Left ventricle myocardium inferior (tissue), 1 donor: Measurements from ENCODE around the gene XPNPEP2. TPM values are rescaled to one million over a fixed set of nuclear protein-coding genes. Genes with fewer than 3 reads are reported as not detected.

Experiments
- DNase-seq: peaks from one replicate; pipeline ENCODE4 v3.0.0-alpha.2; 2020
- H3K27ac ChIP-seq: fragments of 200-600 bp; replicated peaks from 2 replicates; pipeline ENCODE4 v1.8.0; 2021
- H3K27me3 ChIP-seq: fragments of 200-600 bp; 2 replicates; pipeline ENCODE4 v1.8.0; 2021; ENCODE audit warnings: low read depth
- H3K36me3 ChIP-seq: fragments of 200-600 bp; 2 replicates; pipeline ENCODE4 v1.8.0; 2021
- H3K4me1 ChIP-seq: fragments of 200-600 bp; 2 replicates; pipeline ENCODE4 v1.8.0; 2021
- H3K4me3 ChIP-seq: fragments of 200-600 bp; 2 replicates; pipeline ENCODE4 v1.8.0; 2021; ENCODE audit warnings: mild to moderate bottlenecking, moderate library complexity
- H3K9me3 ChIP-seq: fragments of 200-600 bp; replicated peaks from 2 replicates; pipeline ENCODE4 v1.8.0; 2021
- intact Hi-C: fragments of 100-400 bp; cut with micrococcal nuclease; formaldehyde crosslinking; loops from one replicate; pipeline ENCODE4 v1.11.0; 2022
- total RNA-seq: library from RNA; stranded (reverse); fragmentation: NEBNext Ultra II Directional; extraction: Animal tissue kit (Norgen Biotek cat#: 25700); gene quantifications from one replicate; pipeline ENCODE4 v1.2.1, GENCODE V29; 2021
- TF ChIP-seq, protein P1 (sequence below): fragments of 200-600 bp; IDR thresholded peaks from 2 replicates; pipeline ENCODE4 v1.8.0; 2021; ENCODE audit warnings: antibody characterized with exemption, mild to moderate bottlenecking, borderline replicate concordance
- donor health status: DM: no; HTN: yes; CAD: no; lungs with severe emphysema.

The XPNPEP2 gene
- total RNA-seq, 1 donor from 2014 or later, result 1.3 TPM

DNA sequence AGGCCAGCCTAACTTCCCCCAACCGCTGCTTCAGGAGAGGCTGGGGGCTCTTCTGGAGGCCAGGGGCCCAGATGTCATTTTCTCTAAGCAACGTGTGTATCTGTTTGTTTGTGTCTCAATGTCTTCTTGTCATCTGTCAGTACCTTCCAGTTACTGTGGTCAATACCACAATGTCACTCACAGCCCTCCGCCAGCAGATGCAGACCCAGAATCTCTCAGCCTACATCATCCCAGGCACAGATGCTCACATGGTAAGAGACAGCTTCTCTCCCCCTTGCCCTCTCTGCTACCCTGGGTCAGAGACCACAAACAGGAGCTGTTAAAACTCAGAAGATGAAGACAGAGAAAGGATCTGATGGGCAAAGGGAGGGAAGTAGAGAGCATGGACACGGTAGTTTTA lies 5.0 kb downstream of the XPNPEP2 start:
- no peaks in the 10 kb centered on the region for H3K36me3 ChIP-seq
- H3K9me3 ChIP-seq, result no peaks in the 10 kb centered on the region
- H3K4me3 ChIP-seq, result no peak overlapping the region
- no peak overlapping the region for H3K27ac ChIP-seq
- H3K27me3 ChIP-seq, result no peaks in the 10 kb centered on the region
- intact Hi-C loops, result no loop called here
- TF ChIP-seq, protein P1, sequence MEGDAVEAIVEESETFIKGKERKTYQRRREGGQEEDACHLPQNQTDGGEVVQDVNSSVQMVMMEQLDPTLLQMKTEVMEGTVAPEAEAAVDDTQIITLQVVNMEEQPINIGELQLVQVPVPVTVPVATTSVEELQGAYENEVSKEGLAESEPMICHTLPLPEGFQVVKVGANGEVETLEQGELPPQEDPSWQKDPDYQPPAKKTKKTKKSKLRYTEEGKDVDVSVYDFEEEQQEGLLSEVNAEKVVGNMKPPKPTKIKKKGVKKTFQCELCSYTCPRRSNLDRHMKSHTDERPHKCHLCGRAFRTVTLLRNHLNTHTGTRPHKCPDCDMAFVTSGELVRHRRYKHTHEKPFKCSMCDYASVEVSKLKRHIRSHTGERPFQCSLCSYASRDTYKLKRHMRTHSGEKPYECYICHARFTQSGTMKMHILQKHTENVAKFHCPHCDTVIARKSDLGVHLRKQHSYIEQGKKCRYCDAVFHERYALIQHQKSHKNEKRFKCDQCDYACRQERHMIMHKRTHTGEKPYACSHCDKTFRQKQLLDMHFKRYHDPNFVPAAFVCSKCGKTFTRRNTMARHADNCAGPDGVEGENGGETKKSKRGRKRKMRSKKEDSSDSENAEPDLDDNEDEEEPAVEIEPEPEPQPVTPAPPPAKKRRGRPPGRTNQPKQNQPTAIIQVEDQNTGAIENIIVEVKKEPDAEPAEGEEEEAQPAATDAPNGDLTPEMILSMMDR, result no peak
- no peak for DNase-seq
- H3K4me1 ChIP-seq, result no peaks in the 10 kb centered on the region

DNA sequence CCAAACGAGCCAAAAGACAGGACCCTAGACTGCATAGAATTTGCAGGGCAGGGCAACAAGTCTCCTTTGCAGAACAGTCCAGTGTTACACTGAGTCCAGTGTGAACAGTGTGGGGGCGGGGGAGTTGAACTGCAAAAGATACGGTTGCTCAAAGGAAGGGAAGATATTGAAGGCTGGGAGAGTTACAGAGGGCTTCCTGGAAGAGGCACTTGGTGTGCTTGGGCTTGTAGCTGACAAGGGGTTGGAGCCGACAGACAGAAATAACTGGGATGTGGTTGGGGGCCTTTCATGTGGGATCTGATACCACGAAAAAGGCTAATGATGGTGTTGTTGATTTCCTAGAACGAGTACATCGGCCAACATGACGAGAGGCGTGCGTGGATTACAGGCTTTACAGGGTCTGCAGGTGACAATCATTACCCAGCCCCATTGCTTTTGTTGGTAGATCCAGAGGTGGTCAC lies 6.1 kb downstream of the XPNPEP2 start:
- Histone ChIP-seq H3K9me3 (no peaks in the 10 kb centered on the region), H3K4me3 (no peak overlapping the region), H3K27ac (no peak overlapping the region), H3K4me1 (no peaks in the 10 kb centered on the region), H3K36me3 (no peaks in the 10 kb centered on the region), H3K27me3 (no peaks in the 10 kb centered on the region)
- no peak for DNase-seq
- intact Hi-C loops, result no loop called here
- TF ChIP-seq, protein P1, result no peak

DNA sequence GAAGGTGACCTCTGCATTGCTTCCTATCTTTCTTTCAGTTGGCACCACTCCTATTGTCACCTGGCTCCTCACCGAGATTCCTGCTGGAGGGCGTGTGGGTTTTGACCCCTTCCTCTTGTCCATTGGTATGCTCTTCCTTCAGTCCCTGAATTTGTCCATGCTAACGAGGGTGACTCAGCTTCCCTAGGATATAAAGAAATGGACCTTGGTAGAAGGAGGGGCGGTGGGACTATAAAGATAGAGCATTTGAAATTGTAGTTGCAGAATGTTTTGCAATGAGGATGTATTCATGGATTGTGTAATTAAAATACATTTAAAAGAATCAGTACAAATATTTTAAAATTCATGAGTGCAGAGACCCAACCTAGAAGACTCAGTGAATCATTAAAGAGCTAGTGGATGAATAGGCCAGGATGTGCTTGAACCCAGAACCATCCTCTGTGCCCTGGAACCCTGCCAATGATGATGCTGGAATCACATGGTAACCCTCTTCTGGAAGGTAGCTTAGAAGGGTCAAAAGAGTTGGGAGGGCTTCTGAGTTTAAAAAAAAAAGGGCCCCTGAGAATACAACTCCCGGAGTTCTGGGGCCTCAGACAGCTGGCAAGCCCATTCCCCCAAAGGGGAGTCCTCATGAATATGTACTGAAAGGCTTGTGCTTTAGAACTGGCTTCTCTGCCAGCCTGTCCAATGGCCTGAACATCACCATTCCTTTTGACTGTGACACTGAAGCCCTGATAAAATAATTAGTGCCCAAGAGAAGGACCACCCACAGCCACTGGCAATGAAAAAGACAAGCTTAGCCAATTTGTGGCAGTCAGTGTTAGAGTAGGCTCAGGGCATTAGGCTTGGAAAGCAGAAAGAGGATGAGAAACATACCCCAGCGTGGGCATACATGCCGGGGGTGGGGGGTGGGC lies 8.0 kb downstream of the XPNPEP2 start:
- intact Hi-C loops, result no loop called here
- Histone ChIP-seq H3K9me3 (no peaks in the 10 kb centered on the region), H3K4me1 (no peaks in the 10 kb centered on the region), H3K27me3 (no peaks in the 10 kb centered on the region), H3K4me3 (no peak overlapping the region), H3K27ac (no peak overlapping the region), H3K36me3 (no peaks in the 10 kb centered on the region)
- TF ChIP-seq, protein P1, result no peak
- DNase-seq, result no peak

DNA sequence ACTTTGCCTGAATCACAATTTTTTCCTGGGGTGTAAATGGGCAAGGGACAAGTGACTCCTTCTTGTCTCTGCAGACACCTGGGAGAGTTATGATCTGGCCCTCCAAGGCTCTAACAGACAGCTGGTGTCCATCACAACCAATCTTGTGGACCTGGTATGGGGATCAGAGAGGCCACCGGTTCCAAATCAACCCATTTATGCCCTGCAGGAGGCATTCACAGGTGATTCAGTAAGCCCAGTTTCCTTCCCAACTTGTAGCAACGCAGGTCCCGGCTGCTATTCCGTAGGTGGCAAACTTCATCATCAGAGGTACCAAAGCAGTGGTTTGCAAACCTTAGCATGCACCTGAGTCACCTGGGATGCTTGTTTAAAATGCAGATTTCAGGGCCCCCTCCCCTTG lies 8.8 kb downstream of the XPNPEP2 start:
- TF ChIP-seq, protein P1, result no peak
- no peak for DNase-seq
- no peaks in the 10 kb centered on the region for H3K9me3 ChIP-seq
- H3K36me3 ChIP-seq, result no peaks in the 10 kb centered on the region
- no peaks in the 10 kb centered on the region for H3K4me1 ChIP-seq
- no peak overlapping the region for H3K27ac ChIP-seq
- no peak overlapping the region for H3K4me3 ChIP-seq
- no peaks in the 10 kb centered on the region for H3K27me3 ChIP-seq
- intact Hi-C loops, result no loop called here

DNA sequence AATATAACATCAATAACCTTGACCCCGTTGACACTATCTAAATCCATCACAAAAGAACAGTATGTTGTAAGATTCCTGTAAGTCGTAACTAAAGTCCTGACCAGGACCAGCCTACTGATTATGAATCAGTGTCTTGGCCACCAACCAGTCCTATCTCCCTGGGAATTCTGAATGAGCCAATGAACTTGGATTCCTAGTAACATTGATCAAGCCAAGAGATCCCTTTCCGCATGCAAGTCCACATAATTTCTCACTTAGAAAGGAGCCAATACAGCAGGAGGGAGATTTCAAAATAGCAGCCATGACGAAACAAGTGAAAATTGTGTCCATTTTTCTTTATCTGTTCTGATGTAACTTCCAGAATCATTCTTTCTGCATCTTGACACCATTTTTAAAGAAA lies 9.5 kb downstream of the XPNPEP2 start:
- no peak for DNase-seq
- no peak overlapping the region for H3K4me3 ChIP-seq
- TF ChIP-seq, protein P1, result no peak
- H3K4me1 ChIP-seq, result no peaks in the 10 kb centered on the region
- no peaks in the 10 kb centered on the region for H3K9me3 ChIP-seq
- intact Hi-C loops, result no loop called here
- peak overlapping the region; percentile 40 for H3K27ac ChIP-seq
- H3K27me3 ChIP-seq, result no peaks in the 10 kb centered on the region
- no peaks in the 10 kb centered on the region for H3K36me3 ChIP-seq
